ENCODE results near the gene TMEM123.

DNA sequence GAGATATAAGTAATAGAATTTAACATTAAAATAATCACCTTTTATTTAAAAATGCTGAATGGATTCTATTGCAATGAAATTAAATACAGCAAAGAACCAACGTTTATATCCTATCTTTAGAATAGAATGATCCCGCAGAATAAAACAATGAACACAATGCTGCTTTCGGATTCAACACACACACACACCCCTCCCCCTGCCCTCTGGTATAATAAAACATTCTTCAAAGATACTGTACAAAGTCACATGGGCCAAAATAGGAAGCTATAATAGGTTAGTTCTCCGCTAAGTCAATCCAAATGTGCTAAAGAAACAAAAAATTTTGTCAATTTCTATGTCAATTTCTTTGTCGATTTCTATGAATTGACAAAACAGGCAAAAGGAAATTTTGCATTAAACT lies 47.1 kb downstream of the TMEM123 start:
- TF ChIP-seq TAF1 (IDR thresholded peaks at IDR 0.05; ENCODE audit: low read depth, low read length) (no peak), POLR2AphosphoS5 (IDR thresholded peaks at IDR 0.05; ENCODE audit: low read depth, low read length) (no peak), POLR2A (IDR thresholded peaks at IDR 0.05; ENCODE audit: low read depth, low read length) (no peak), SPI1 (IDR thresholded peaks at IDR 0.05; ENCODE audit: low read depth, low read length) (no peak)

Measured in GM12891 (cell line).